Measurements from ENCODE around the gene CHST9.
"Not testable (repeated sequence)": the region's sequence is repeated elsewhere in the genome, so short reads cannot be mapped to it uniquely, and the experiment has no call there.

Gene CHST9

GRCh38 chr18:26976206-26976605 lies 208.9 kb downstream of the CHST9 start:
- Histone ChIP-seq H2BK15ac (ENCODE audit: low read depth, poor library complexity, severe bottlenecking) (no peak overlapping the region), H3K79me1 (replicated peaks; ENCODE audit: low read length, poor library complexity, severe bottlenecking) (no peaks in the 10 kb centered on the region), H3K18ac (ENCODE audit: low read depth in 1 of 2, low read length in 2 of 2) (no peak overlapping the region), H3K4me3 (ENCODE audit: insufficient read depth in 1 of 2, low read depth in 1 of 2, low read length in 2 of 2) (no peak overlapping the region), H3K27ac (ENCODE audit: low read length, poor library complexity, severe bottlenecking) (no peak overlapping the region), H3K27me3 (ENCODE audit: control insufficient read depth in 1 of 2, insufficient read depth in 1 of 2, low read length in 2 of 2) (no peaks in the 10 kb centered on the region), H2AK5ac (ENCODE audit: low read length, severe bottlenecking) (no peak overlapping the region), H3K36me3 (ENCODE audit: control insufficient read depth in 1 of 2, insufficient read depth in 2 of 2, low read depth in 1 of 2, low read length in 2 of 2) (no peaks in the 10 kb centered on the region), H2AFZ (ENCODE audit: low read depth, low read length) (no peak overlapping the region), H3K23ac (ENCODE audit: low read length in 2 of 2) (no peak overlapping the region), H2BK12ac (ENCODE audit: low read length in 2 of 2) (no peak overlapping the region), H3K4me2 (ENCODE audit: low read length, poor library complexity, severe bottlenecking) (no peak overlapping the region), H3K4me1 (ENCODE audit: control insufficient read depth, insufficient read depth, low read depth, low read length) (no peaks in the 10 kb centered on the region), H2BK120ac (ENCODE audit: low read depth, low read length) (no peak overlapping the region), H4K8ac (ENCODE audit: low read length) (no peak overlapping the region), H3K14ac (ENCODE audit: low read length in 2 of 2) (no peak overlapping the region), H2BK5ac (ENCODE audit: low read depth, low read length, poor library complexity, severe bottlenecking) (no peak overlapping the region), H3K9ac (ENCODE audit: low read length) (no peak overlapping the region), H3K4ac (ENCODE audit: low read depth in 1 of 2, low read length in 2 of 2) (no peak overlapping the region), H3K9me3 (ENCODE audit: control insufficient read depth, low read length) (no peaks in the 10 kb centered on the region), H4K91ac (ENCODE audit: low read length) (no peak overlapping the region)
- WGBS, result 95% methylated on average over 2 of the region's 2 CpGs
- no peak for DNase-seq

GRCh38 chr18:26972549-26972948 lies 212.6 kb downstream of the CHST9 start:
- H3K27ac ChIP-seq (ENCODE audit: low read length, poor library complexity, severe bottlenecking); H2AK5ac ChIP-seq (ENCODE audit: low read length, severe bottlenecking); H3K9ac ChIP-seq (ENCODE audit: low read length); H4K8ac ChIP-seq (ENCODE audit: low read length); H2BK15ac ChIP-seq (ENCODE audit: low read depth, poor library complexity, severe bottlenecking); H3K4me2 ChIP-seq (ENCODE audit: low read length, poor library complexity, severe bottlenecking); H3K9me3 ChIP-seq (ENCODE audit: control insufficient read depth, low read length); H3K4me1 ChIP-seq (ENCODE audit: control insufficient read depth, insufficient read depth, low read depth, low read length); H3K36me3 ChIP-seq (ENCODE audit: control insufficient read depth in 1 of 2, insufficient read depth in 2 of 2, low read depth in 1 of 2, low read length in 2 of 2); H2BK5ac ChIP-seq (ENCODE audit: low read depth, low read length, poor library complexity, severe bottlenecking); H3K4ac ChIP-seq (ENCODE audit: low read depth in 1 of 2, low read length in 2 of 2); H3K79me1 ChIP-seq (replicated peaks; ENCODE audit: low read length, poor library complexity, severe bottlenecking); H3K4me3 ChIP-seq (ENCODE audit: insufficient read depth in 1 of 2, low read depth in 1 of 2, low read length in 2 of 2); H2BK120ac ChIP-seq (ENCODE audit: low read depth, low read length); H4K91ac ChIP-seq (ENCODE audit: low read length); H3K14ac ChIP-seq (ENCODE audit: low read length in 2 of 2); H3K27me3 ChIP-seq (ENCODE audit: control insufficient read depth in 1 of 2, insufficient read depth in 1 of 2, low read length in 2 of 2); H3K18ac ChIP-seq (ENCODE audit: low read depth in 1 of 2, low read length in 2 of 2); DNase-seq; H3K23ac ChIP-seq (ENCODE audit: low read length in 2 of 2); H2AFZ ChIP-seq (ENCODE audit: low read depth, low read length); H2BK12ac ChIP-seq (ENCODE audit: low read length in 2 of 2): not testable (repeated sequence)
- WGBS, result 91% methylated on average over 15 of the region's 15 CpGs

- Histone ChIP-seq H3K4ac (ENCODE audit: low read depth in 1 of 2, low read length in 2 of 2) (no peak overlapping the region), H3K27me3 (ENCODE audit: control insufficient read depth in 1 of 2, insufficient read depth in 1 of 2, low read length in 2 of 2) (no peaks in the 10 kb centered on the region), H3K23ac (ENCODE audit: low read length in 2 of 2) (no peak overlapping the region), H2BK12ac (ENCODE audit: low read length in 2 of 2) (no peak overlapping the region), H2BK5ac (ENCODE audit: low read depth, low read length, poor library complexity, severe bottlenecking) (no peak overlapping the region), H3K4me3 (ENCODE audit: insufficient read depth in 1 of 2, low read depth in 1 of 2, low read length in 2 of 2) (no peak overlapping the region), H2BK120ac (ENCODE audit: low read depth, low read length) (no peak overlapping the region), H3K14ac (ENCODE audit: low read length in 2 of 2) (no peak overlapping the region), H2BK15ac (ENCODE audit: low read depth, poor library complexity, severe bottlenecking) (no peak overlapping the region), H2AFZ (ENCODE audit: low read depth, low read length) (no peak overlapping the region), H2AK5ac (ENCODE audit: low read length, severe bottlenecking) (no peak overlapping the region), H3K9me3 (ENCODE audit: control insufficient read depth, low read length) (no peaks in the 10 kb centered on the region), H3K4me2 (ENCODE audit: low read length, poor library complexity, severe bottlenecking) (no peak overlapping the region), H3K36me3 (ENCODE audit: control insufficient read depth in 1 of 2, insufficient read depth in 2 of 2, low read depth in 1 of 2, low read length in 2 of 2) (no peaks in the 10 kb centered on the region), H4K91ac (ENCODE audit: low read length) (no peak overlapping the region), H3K9ac (ENCODE audit: low read length) (no peak overlapping the region), H3K4me1 (ENCODE audit: control insufficient read depth, insufficient read depth, low read depth, low read length) (no peaks in the 10 kb centered on the region), H4K8ac (ENCODE audit: low read length) (no peak overlapping the region), H3K79me1 (replicated peaks; ENCODE audit: low read length, poor library complexity, severe bottlenecking) (no peaks in the 10 kb centered on the region), H3K27ac (ENCODE audit: low read length, poor library complexity, severe bottlenecking) (no peak overlapping the region), H3K18ac (ENCODE audit: low read depth in 1 of 2, low read length in 2 of 2) (no peak overlapping the region)
- DNase-seq, result no peak
- WGBS, result 66% methylated on average over 8 of the region's 8 CpGs
These were observed 213.7 kb downstream of the CHST9 start for GRCh38 chr18:26971409-26971808.

GRCh38 chr18:26970637-26971036 lies 214.5 kb downstream of the CHST9 start:
- Histone ChIP-seq H3K23ac (ENCODE audit: low read length in 2 of 2) (no peak overlapping the region), H2AK5ac (ENCODE audit: low read length, severe bottlenecking) (no peak overlapping the region)

More at GRCh38 chr18:26970637-26971036, 214.5 kb downstream of the CHST9 start:
- H4K8ac ChIP-seq (ENCODE audit: low read length), result no peak overlapping the region
- no peaks in the 10 kb centered on the region for H3K79me1 ChIP-seq (replicated peaks; ENCODE audit: low read length, poor library complexity, severe bottlenecking)
- H3K27ac ChIP-seq (ENCODE audit: low read length, poor library complexity, severe bottlenecking), result no peak overlapping the region
- H3K27me3 ChIP-seq (ENCODE audit: control insufficient read depth in 1 of 2, insufficient read depth in 1 of 2, low read length in 2 of 2), result no peaks in the 10 kb centered on the region
- no peak overlapping the region for H2BK15ac ChIP-seq (ENCODE audit: low read depth, poor library complexity, severe bottlenecking)
- H3K36me3 ChIP-seq (ENCODE audit: control insufficient read depth in 1 of 2, insufficient read depth in 2 of 2, low read depth in 1 of 2, low read length in 2 of 2), result no peaks in the 10 kb centered on the region
- H3K9me3 ChIP-seq (ENCODE audit: control insufficient read depth, low read length), result no peaks in the 10 kb centered on the region
- no peak overlapping the region for H2BK120ac ChIP-seq (ENCODE audit: low read depth, low read length)
- H2BK12ac ChIP-seq (ENCODE audit: low read length in 2 of 2), result no peak overlapping the region
- no peak overlapping the region for H4K91ac ChIP-seq (ENCODE audit: low read length)
- no peak overlapping the region for H3K4me3 ChIP-seq (ENCODE audit: insufficient read depth in 1 of 2, low read depth in 1 of 2, low read length in 2 of 2)
- no peak overlapping the region for H3K4ac ChIP-seq (ENCODE audit: low read depth in 1 of 2, low read length in 2 of 2)
- H2AFZ ChIP-seq (ENCODE audit: low read depth, low read length), result no peak overlapping the region
- WGBS, result 78% methylated on average over 3 of the region's 4 CpGs
- no peak overlapping the region for H2BK5ac ChIP-seq (ENCODE audit: low read depth, low read length, poor library complexity, severe bottlenecking)
- no peak overlapping the region for H3K4me2 ChIP-seq (ENCODE audit: low read length, poor library complexity, severe bottlenecking)
- H3K18ac ChIP-seq (ENCODE audit: low read depth in 1 of 2, low read length in 2 of 2), result no peak overlapping the region
- DNase-seq, result no peak
- H3K9ac ChIP-seq (ENCODE audit: low read length), result no peak overlapping the region
- H3K4me1 ChIP-seq (ENCODE audit: control insufficient read depth, insufficient read depth, low read depth, low read length), result no peaks in the 10 kb centered on the region
- H3K14ac ChIP-seq (ENCODE audit: low read length in 2 of 2), result no peak overlapping the region
